CD4-positive, alpha-beta T cell (primary cell): Measurements from ENCODE around the gene RUNX3. TPM values are rescaled to one million over a fixed set of nuclear protein-coding genes. Genes with fewer than 3 reads are reported as not detected.
A peak's percentile ranks its signal among the peaks of the same experiment; 100 is the strongest.

ENCODE experiments used
- ATAC-seq: fragments of 200-7000 bp; cut with Tn5 transposase; one replicate; pipeline ENCODE4 v1.10.0; 2022; ENCODE audit warnings: mild to moderate bottlenecking; ENCODE audit not compliant: poor library complexity
- CTCF ChIA-PET: fragments of 350-600 bp; sonication (Branson Sonifier 250); formaldehyde crosslinking; loops from one replicate; lab custom pipeline; 2021; ENCODE audit warnings: antibody characterized with exemption, inconsistent platforms; lab: Charles Lee
- POLR2A ChIA-PET: fragments of 350-600 bp; sonication (Branson Sonifier 250); formaldehyde crosslinking; loops from one replicate; lab custom pipeline; 2021; ENCODE audit warnings: antibody characterized with exemption, inconsistent platforms; lab: Charles Lee
- DNase-seq, 14 experiments: peaks; one replicate each; pipeline ENCODE4 v3.0.0-alpha.2; 2013 to 2020; ENCODE audit warnings: mixed read lengths in 2 of 14
- H3K27ac ChIP-seq, 2 donors: one replicate each; pipeline versions ENCODE4 v1.5.1 to v1.7.0; 2013; ENCODE audit warnings: low read length in 2 of 2, low read depth in 1 of 2, mild to moderate bottlenecking in 1 of 2
- H3K27me3 ChIP-seq, 2 experiments: 1 replicate in 1 of 2; 2 replicates in 1 of 2; pipeline versions ENCODE4 v1.6.1 to v1.7.0; 2013; ENCODE audit warnings: low read length in 2 of 2, control low read depth in 1 of 2, mild to moderate bottlenecking in 1 of 2, moderate library complexity in 1 of 2; ENCODE audit not compliant: insufficient read depth in 2 of 2, control insufficient read depth in 1 of 2
- H3K36me3 ChIP-seq: one replicate; pipeline ENCODE4 v1.6.1; 2013; ENCODE audit warnings: low read length, control low read depth; ENCODE audit not compliant: insufficient read depth
- H3K4me1 ChIP-seq: one replicate; pipeline ENCODE4 v1.6.1; 2013; ENCODE audit warnings: low read length, control low read depth; ENCODE audit not compliant: insufficient read depth
- H3K4me3 ChIP-seq: one replicate; pipeline ENCODE4 v1.5.1; 2013; ENCODE audit warnings: mild to moderate bottlenecking, low read length, moderate library complexity
- H3K9me3 ChIP-seq, 2 experiments: 1 replicate in 1 of 2; 2 replicates in 1 of 2; pipeline versions ENCODE4 v1.6.1 to v1.7.0; 2013; ENCODE audit warnings: low read length in 2 of 2, mild to moderate bottlenecking in 2 of 2, control low read depth in 1 of 2, moderate library complexity in 1 of 2; ENCODE audit not compliant: control insufficient read depth in 1 of 2, insufficient read depth in 1 of 2
- H3K27ac Mint-ChIP-seq: one replicate; pipeline ENCODE4 v1.8.0; 2020; ENCODE audit warnings: mixed read lengths
- H3K27me3 Mint-ChIP-seq: one replicate; pipeline ENCODE4 v1.8.0; 2021; ENCODE audit warnings: mixed read lengths
- H3K36me3 Mint-ChIP-seq: one replicate; pipeline ENCODE4 v1.8.0; 2021; ENCODE audit warnings: low read depth, mixed read lengths
- H3K4me1 Mint-ChIP-seq: one replicate; pipeline ENCODE4 v1.8.0; 2021; ENCODE audit warnings: low read depth, mixed read lengths
- H3K4me3 Mint-ChIP-seq: one replicate; pipeline ENCODE4 v1.8.0; 2020; ENCODE audit warnings: mild to moderate bottlenecking, mixed read lengths
- H3K9me3 Mint-ChIP-seq: one replicate; pipeline ENCODE4 v1.8.0; 2020; ENCODE audit warnings: mixed read lengths
- intact Hi-C, 2 experiments: fragments of 100-400 bp; cut with DNase I in 1 of 2; cut with micrococcal nuclease in 1 of 2; formaldehyde crosslinking; loops; one replicate each; pipeline versions ENCODE4 v1.15.1 to v1.9.0; 2023 to 2025; cut with DNase I, micrococcal nuclease
- total RNA-seq, 174 experiments: library from RNA in 2 of 174; stranded (reverse) in 2 of 174; gene quantifications; one replicate each; pipeline ENCODE4 v1.2.3 and lab custom pipeline; 2021 to 2026
- TF ChIP-seq, protein P1 (sequence below): fragments of 200-600 bp; IDR thresholded peaks from one replicate; pipeline ENCODE4 v1.8.0; 2022; ENCODE audit warnings: antibody characterized with exemption, mild to moderate bottlenecking

RUNX3 gene
- total RNA-seq, 2 experiments from 2014 or later = 202 to 209 TPM

DNA sequence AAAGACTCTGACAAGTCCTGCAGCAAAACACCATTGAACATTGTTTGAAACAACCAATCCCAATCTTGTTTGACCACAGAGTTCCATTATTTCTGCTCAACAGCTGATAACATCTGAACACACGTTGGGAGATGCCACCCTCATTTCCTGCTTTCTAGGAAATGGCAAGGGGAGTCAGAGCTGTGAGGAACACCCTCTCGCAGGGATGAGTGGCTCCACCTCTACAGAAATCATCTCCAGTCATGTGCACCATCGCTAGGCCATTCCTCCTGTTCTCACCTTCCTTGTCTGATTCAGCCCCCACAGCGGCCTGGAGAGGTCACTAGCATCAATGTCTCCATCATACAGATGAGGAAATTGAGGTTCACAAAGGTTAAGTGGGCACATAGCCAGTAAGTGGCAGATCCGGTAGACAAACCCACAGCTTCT is 22.4 kb upstream of the RUNX3 start:
- no peak overlapping the region for H3K27ac ChIP-seq
- no peak overlapping the region for H3K4me3 ChIP-seq
- ChIA-PET POLR2A (interaction anchor here (0.7 to 2.8 kb wide), 7 partner anchors 11 to 105 kb away, joined by 3 to 14 read pairs (median 3); partner anchors contain the start of gene RUNX3), CTCF (interaction anchor here (1.1 to 3.2 kb wide), 4 partner anchors 20 to 265 kb away, joined by 3 to 16 read pairs (median 6); no protein-coding TSS in a partner anchor)
- peaks cover 54% of the 10 kb centered on the region for H3K4me1 ChIP-seq
- peaks cover 63% of the 10 kb centered on the region for H3K4me1 Mint-ChIP-seq
- H3K4me3 Mint-ChIP-seq = peak overlapping the region; percentile 54
- no peaks in the 10 kb centered on the region for H3K36me3 ChIP-seq
- no peaks in the 10 kb centered on the region for H3K9me3 ChIP-seq
- TF ChIP-seq, protein P1, sequence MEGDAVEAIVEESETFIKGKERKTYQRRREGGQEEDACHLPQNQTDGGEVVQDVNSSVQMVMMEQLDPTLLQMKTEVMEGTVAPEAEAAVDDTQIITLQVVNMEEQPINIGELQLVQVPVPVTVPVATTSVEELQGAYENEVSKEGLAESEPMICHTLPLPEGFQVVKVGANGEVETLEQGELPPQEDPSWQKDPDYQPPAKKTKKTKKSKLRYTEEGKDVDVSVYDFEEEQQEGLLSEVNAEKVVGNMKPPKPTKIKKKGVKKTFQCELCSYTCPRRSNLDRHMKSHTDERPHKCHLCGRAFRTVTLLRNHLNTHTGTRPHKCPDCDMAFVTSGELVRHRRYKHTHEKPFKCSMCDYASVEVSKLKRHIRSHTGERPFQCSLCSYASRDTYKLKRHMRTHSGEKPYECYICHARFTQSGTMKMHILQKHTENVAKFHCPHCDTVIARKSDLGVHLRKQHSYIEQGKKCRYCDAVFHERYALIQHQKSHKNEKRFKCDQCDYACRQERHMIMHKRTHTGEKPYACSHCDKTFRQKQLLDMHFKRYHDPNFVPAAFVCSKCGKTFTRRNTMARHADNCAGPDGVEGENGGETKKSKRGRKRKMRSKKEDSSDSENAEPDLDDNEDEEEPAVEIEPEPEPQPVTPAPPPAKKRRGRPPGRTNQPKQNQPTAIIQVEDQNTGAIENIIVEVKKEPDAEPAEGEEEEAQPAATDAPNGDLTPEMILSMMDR = no peak
- ATAC-seq (peak; percentile 17), DNase-seq (peak in 5 of 14 experiments; percentile 34 to 77 (median 68))
- no peaks in the 10 kb centered on the region for H3K27me3 ChIP-seq
- no peaks in the 10 kb centered on the region for H3K27me3 Mint-ChIP-seq
- no peaks in the 10 kb centered on the region for H3K9me3 Mint-ChIP-seq
- no peaks in the 10 kb centered on the region for H3K36me3 Mint-ChIP-seq
- intact Hi-C loops = no loop called here
- peak overlapping the region; percentile 19 for H3K27ac Mint-ChIP-seq

DNA sequence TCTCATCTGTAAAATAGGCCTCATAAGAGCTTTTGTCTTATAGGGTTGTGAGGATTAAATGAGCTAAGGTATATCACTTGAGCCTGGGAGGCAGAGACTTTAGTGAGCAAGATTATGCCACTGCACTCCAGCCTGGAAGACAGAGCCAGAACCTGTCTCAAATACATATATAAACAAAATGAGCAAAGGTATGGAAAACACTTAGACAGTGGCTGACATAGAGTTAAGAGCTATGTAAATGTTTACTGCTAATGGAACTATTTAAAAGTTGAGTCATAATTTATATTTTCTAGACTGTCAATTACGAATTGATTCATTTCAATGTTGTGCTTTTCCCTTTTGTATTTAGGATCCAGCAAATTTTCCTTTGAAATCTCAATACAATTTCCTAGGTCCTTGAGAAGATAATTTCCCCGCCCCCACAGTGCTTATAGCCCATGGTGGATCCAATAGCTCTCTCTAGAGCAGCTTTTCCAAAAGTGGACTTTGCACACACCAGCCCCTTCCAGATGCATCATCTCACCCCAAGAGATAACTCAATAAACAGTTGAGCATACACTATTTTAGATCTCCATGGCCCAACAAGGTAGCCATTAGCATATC is 21.8 kb upstream of the RUNX3 start:
- Histone ChIP-seq H3K9me3 (no peaks in the 10 kb centered on the region), H3K4me3 (no peak overlapping the region), H3K4me1 (peaks cover 48% of the 10 kb centered on the region), H3K27ac (no peak overlapping the region), H3K36me3 (no peaks in the 10 kb centered on the region), H3K27me3 (no peaks in the 10 kb centered on the region)
- H3K4me3 Mint-ChIP-seq = peak overlapping the region; percentile 26
- no peaks in the 10 kb centered on the region for H3K9me3 Mint-ChIP-seq
- no peaks in the 10 kb centered on the region for H3K36me3 Mint-ChIP-seq
- ChIA-PET POLR2A (interaction anchor here (0.6 to 2.8 kb wide), 9 partner anchors 11 to 104 kb away, joined by 3 to 14 read pairs (median 3); partner anchors contain the start of gene RUNX3), CTCF (interaction anchor here (0.9 to 3.2 kb wide), 5 partner anchors 12 to 264 kb away, joined by 3 to 16 read pairs (median 6); no protein-coding TSS in a partner anchor)
- peak overlapping the region; percentile 19 for H3K27ac Mint-ChIP-seq
- H3K4me1 Mint-ChIP-seq = peaks cover 60% of the 10 kb centered on the region
- ATAC-seq (no peak), DNase-seq (no peak)
- TF ChIP-seq, protein P1 = no peak
- intact Hi-C loops = no loop called here
- no peaks in the 10 kb centered on the region for H3K27me3 Mint-ChIP-seq

DNA sequence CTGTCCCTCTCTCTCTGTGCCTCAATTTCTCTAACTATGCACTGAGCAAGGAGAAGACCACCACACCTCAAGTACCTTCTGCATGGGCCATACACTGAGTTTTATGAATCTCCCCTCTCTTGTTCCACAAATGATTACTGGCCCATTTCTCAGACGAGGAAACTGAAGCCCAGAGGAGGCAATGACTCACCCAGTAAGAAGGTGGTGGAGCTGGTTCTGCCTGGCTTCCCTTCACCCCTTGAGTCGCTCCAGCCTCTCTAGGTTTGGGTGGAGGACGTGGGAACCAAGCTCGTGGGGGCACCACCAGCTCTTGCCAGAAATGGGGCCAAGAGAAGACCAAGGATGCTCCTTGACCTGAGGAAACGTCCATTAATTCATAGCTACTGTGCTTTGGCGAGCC is 21.3 kb upstream of the RUNX3 start:
- H3K27ac Mint-ChIP-seq = peak overlapping the region; percentile 18
- Histone ChIP-seq H3K4me1 (peaks cover 43% of the 10 kb centered on the region), H3K4me3 (no peak overlapping the region), H3K9me3 (no peaks in the 10 kb centered on the region), H3K27ac (no peak overlapping the region), H3K27me3 (no peaks in the 10 kb centered on the region), H3K36me3 (no peaks in the 10 kb centered on the region)
- H3K4me3 Mint-ChIP-seq = no peak overlapping the region
- no peaks in the 10 kb centered on the region for H3K27me3 Mint-ChIP-seq
- no peak for ATAC-seq
- ChIA-PET CTCF (interaction anchor here (0.9 to 3.2 kb wide), 5 partner anchors 13 to 264 kb away, joined by 3 to 16 read pairs (median 6); no protein-coding TSS in a partner anchor), POLR2A (interaction anchor here (1.0 to 2.7 kb wide), 4 partner anchors 14 to 86 kb away, joined by 3 to 14 read pairs (median 8); partner anchors contain the start of gene RUNX3)
- H3K36me3 Mint-ChIP-seq = no peaks in the 10 kb centered on the region
- TF ChIP-seq, protein P1 = no peak
- intact Hi-C loops = no loop called here
- no peak for DNase-seq
- peaks cover 57% of the 10 kb centered on the region for H3K4me1 Mint-ChIP-seq
- H3K9me3 Mint-ChIP-seq = no peaks in the 10 kb centered on the region
